GM18520 (cell line): ENCODE data around the gene ALK.

ENCODE experiments used
- ATAC-seq: cut with Tn5 transposase; IDR thresholded peaks from one replicate; pipeline ENCODE4 v1.9.1; 2021; ENCODE audit not compliant: unreplicated experiment

Gene ALK

DNA sequence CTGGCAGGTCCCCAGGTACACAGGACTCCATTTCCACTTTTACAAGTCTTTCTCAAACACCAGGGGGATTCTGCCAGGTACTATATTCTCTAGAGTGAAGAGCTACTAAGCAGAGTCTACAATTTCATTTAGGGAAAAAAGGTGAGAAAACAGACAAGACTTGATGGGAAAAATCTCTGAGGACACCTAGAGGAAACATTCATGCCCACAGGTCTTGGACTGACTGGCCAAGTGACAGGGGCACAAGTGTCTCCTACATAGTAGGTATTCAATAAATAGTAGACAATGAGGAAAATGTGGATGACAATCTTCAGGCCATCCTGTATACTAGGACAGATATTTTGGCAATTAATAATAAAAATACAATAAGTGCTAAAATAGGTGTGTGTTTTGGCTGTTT, 577.6 kb downstream of the ALK start:
- no peak for ATAC-seq

DNA sequence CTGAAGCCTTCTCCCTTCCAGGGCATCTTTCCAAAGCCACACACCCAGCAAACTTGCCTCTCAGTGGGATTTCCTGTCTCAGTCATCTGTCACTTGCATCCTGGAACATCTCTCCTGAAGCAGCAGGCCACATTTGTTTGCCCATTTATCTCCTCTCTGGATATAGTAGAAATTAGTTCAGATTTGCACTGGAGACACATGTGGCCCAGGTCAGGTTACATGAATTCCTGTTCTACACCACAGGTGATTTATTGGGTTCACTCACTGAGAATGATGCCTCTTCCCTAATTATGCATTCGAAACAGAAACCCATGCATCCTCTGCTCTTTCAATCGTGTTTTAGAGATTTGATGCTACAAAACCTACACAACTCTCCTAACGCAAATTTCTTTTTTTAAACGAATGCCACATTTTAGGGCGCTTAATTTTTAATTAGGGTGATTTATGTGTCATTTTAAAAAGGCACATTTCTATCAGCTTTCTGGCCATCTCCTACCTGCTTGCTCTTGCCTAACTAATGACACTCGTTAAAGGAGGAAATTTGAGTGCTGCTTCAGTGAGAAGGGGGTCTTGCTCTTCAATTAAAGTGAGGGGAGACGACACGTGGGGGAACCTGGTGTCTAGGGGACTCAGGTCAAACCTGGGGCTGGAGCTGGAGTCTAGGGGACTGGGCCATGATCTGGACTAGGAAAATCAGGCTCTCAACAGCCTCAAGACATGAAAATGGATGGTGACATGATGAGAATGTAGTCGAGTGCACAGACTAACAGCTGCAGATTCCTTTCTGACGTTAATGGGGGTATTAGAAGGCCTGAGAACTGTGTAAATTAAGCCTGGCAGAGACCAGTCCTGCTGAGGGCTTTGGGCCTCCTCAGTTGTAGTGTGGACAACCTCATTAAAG, 584.8 kb downstream of the ALK start:
- ATAC-seq, result no peak

DNA sequence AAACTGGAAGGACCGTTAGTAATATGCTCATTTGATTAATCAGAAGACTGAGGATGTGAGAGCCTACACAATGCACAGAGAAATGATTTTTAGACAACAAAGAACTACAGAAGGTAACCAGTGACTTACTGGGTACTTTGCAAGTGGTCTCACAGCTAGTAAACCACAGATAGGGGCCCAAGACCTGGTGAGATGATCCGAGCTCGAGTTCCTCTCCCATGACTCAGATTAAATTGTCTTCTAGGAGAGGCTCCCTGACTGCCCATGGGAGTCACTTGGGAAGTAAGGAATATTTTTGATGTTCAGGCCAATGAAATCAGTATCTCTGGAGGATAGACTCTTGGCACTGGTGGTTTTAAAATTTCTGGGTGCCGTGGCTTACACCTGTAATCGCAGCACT, 586.0 kb downstream of the ALK start:
- no peak for ATAC-seq

DNA sequence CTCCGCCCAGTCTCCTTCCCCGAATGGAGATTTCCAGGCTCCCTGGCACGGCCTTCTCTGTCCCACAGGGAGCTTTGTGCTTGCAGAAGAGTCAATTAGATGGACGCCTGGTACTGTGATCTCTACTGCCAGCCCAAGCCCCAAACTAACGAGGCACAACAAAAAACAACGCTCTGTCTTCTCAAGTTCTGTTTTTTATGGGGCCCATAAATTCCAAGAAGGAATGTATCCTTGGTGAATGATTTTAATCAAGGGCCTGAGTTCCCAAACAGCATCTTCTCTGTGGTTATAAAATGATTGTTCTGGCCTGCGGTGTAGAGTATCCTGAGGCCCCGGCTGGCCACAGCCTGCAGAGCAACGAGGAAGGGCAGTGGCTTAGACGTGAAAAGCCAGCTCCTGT, 586.7 kb downstream of the ALK start:
- ATAC-seq, result no peak

DNA sequence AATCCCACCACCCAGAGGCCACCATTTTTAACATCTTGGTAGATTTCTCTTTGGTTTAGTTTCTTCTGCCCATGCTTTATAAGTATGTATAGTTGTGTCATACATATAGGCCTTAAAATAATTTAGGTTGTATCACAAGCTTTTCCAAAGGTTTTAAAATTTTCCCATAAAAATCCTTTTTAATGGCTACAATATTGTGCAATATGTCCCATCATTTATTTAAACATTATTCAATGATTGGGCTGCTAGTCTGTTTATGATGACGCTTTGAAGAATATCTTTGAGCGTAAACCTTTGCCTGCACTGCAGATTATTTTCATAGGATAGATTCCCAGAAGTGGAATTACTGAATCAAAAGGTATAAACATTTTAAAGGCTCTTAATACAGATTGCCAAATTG, 588.8 kb downstream of the ALK start:
- no peak for ATAC-seq

DNA sequence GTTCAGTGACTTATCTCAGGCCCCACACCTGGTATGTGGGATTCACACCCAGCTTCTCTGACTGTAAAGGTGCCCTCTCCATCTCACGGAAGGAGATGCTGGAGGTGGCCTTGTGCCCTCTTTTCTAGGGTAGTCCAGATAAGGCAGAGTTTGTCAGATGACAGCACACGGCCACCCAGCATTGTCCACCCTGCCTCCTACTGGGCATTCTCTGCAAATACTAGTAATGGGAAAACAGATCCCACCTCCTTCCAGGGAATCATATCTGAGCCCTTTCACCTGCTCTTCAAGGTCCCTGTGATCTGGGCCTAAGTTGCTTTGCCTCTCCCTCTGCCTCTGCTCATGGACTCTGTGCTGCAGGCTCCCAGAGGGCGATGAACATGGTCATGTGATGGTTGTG, 591.5 kb downstream of the ALK start:
- ATAC-seq, result no peak

DNA sequence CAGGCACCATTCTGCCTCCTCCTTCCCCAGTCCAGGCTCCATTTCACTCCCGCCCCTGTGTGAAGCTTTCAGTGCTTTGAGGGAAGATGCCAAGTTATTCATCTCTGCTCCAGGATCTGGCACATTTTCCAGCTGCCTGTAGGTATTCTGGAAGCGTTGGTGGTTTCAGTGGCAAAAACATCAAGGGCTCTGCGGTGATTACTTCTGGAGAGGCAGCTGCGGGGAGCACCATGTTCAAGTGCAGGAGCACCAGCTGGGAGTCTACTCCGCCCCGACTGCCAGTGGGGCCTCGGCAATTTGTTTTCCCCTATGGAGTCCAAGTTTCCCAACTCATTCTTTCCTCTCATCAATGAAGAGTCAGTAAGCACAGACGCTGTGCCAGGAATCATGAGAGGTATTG, 594.5 kb downstream of the ALK start:
- ATAC-seq, result no peak

DNA sequence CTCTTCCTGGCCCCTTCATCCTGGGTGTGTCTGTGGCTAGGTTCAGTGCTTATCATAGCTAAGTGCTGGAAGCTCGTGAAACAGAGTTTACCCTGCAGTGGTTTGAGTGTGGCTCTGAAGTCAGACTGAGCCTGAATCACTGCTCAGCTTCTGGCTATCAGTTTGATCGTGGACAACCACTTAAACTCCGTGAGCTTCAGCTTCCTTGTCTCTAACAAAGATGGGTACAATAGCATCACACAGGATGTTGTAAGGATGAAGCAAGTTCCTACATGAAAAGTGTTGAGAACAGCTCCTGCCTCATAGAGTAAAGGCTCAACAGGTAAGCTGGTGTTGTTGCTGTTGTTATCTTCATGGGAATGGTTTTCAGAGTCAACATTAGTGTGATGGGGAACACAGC, 595.8 kb downstream of the ALK start:
- ATAC-seq, result no peak

DNA sequence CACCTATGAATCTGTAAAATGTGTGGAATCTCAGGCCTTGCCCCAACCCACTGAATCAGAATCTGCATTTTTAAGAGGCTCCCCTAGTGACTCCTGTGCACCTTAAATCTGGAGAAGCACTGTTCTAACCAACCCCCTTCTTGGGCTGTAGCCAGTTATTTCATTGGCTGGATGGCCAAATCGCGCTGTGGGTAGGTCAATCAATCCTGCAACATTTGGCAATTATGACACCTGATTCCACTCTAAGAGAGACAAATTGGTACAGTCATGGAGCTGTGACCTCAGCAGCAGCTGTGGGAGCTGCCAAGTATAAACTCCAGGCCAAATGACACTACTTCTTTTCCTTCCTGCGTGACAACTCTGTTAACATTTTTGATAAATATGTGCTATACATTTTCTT, 597.4 kb downstream of the ALK start:
- ATAC-seq, result no peak

DNA sequence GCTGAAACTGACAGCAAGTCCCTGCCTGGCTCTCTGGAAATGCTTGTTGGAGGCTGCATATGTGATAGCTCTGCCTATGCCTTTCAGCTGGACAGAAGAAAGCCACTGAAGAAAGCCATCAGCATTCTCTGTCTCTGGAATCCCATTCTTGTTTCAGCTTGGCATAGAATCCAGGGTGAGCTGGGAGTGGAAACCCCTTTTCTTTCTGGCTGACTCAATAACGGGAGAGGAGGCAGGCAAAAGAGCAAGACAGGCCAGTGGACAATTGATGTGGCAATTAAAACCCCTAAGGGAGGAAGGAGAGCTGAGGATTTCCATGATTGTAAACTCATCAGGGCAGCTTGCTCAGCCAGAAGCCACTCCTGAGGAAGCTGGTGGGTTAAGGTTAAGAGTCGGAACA, 598.1 kb downstream of the ALK start:
- no peak for ATAC-seq

DNA sequence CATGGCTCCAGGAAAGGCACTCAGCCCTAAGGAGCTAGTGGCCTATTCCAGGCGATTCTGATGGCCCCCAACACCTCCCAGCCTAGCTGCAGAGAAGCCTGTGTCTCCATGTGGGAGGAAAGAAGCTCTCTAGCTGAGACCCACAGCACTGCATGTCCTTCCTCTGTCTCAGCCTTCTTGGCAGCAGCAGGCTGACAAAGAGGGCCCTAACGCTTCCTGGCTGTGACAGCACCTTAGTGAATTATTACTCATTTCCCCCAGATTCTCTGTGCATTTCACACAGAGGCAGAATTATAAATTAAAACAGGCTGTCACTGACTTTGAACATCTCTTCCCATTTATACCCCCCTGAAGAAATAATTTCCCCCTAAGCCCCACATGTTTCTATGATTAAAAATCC, 599.4 kb downstream of the ALK start:
- no peak for ATAC-seq

DNA sequence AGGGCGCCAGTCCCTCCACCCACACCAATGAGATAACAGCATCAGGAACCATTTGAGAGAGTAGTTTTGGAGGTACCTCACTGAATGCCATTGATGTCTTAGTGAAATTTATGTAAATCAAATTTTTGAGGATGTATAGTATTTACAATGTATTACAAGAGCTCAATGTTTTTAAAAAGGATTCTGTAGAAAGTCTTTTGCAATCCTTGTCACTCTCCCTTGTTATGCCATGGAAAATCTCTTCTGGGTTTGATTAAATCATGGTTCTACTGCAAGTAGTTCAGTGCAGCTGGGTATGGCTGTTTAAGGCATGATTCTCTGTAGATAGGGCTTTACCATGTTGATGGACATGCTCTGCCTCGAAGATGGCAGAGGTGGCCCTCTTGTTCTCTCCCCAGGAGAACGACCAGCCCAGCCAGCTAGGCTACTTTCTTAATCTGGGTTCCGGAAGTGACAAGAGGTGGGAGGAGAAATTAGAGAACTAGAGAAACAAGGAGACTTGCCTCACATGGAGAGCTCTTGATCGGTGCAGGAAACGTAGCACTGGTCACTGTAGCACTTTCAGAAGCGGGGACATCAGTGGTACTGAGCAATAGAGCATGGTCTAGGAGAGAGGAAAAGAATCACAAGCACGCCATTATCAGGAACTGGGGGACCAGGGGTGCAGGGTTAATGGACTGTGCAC, 603.4 kb downstream of the ALK start:
- no peak for ATAC-seq

DNA sequence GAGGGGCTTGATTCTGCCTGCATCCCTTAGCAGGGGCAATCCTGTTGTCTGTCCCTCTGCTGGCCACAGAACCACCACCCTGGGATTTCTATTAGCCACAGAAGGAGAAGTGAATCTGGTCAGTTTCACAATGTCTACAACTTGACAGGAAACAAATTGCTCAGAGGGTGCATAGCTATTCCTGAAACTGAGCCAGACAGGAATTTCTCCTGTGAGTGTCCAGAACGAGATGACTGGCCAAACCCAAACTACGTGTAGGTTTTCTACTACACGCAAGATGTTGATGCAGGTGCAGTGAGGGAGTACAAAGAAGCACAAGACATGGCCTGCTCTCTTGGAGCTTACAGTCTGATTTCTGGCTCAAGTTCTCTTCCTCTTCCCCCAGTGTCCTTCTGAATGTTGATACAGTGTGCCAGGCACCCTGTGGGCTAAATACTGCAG, 604.3 kb downstream of the ALK start:
- ATAC-seq, result peak; percentile 30

DNA sequence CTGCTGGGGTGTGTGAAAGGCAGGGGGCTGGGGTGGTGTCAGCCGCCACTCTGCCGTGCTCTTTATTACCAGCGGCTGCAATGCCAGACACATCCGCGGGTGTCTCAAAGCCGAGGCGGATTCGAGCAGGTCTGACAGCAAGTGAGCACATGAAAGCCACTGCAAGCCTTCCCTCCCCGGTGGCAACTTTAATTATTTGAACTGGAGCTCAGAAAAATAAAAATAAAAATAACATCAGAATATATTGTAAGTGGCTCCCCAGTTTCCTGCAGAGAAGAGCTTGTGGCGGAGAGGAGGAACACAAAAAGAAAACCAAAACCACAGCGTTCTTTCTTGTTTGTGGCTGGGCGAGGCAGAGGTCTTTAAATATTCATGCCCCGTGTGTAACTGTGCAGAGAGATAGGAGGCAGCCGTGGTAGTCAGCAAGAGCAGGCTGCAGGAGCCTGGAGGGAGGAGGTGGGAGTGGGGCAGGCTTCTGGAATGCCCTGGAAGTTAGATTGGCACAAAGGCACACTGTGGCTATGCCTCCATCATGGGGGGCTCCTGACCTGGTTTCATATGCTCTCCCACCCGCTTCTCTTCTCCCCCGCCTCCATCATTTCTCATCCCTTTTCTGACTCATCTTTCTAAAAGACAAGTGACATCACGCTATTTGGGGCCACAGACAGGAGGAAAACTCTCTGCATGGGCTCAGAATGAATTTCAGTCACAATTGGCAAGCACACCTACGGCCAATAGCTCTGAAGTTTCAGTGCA, 606.4 kb downstream of the ALK start:
- ATAC-seq, result peak; percentile 43

DNA sequence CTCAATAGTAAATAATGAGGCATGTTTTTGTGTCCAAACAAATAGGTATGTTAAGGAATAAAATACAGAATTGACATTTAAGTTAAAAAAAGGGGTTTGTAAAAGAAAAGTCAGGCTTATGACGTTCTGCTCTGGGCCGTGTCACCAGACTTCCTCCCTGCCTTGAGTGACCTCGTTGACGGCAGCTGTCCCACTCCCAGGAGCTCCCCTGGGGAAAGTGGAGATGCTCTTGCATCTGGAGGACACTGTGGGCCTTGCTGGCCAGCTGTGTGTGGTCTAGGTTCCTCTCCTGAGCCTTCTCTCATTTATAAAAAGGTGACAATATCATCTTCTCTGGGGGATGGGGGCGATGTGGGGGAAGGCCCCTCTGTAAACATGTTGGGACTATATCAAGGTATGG, 609.9 kb downstream of the ALK start:
- no peak for ATAC-seq

DNA sequence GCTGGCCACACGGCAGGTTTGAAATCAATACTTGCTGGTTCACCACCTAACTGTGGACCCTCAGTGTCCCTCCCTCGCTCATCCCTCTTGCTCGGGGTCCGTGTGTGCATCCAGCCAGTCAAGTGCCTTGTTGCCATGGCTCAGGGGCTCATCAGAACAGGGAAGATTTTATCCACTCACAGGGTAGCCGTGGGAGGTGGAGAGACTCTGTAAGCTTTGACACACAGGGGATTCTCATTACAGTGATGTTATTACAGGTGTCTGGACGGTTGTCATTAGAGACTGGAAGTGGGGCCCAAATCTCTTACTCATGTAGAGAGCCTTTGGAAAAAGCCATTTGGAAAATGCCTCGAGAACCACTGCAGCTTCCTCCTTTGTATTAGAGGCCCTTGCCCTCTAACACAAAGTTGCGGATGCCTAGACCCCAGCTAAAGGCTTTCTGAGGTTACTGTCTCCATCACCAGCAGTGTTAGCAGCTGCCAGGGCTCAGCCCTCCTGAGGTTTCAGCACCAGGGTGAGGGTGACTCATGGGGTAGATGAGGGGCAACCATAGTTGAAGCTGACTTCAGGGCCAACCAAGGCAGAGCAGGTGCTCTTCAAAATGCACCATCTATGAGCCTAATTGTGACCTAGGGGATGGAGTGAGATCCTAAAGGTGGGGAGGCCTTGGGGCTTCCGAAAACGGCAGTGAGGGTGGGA, 610.6 kb downstream of the ALK start:
- no peak for ATAC-seq

DNA sequence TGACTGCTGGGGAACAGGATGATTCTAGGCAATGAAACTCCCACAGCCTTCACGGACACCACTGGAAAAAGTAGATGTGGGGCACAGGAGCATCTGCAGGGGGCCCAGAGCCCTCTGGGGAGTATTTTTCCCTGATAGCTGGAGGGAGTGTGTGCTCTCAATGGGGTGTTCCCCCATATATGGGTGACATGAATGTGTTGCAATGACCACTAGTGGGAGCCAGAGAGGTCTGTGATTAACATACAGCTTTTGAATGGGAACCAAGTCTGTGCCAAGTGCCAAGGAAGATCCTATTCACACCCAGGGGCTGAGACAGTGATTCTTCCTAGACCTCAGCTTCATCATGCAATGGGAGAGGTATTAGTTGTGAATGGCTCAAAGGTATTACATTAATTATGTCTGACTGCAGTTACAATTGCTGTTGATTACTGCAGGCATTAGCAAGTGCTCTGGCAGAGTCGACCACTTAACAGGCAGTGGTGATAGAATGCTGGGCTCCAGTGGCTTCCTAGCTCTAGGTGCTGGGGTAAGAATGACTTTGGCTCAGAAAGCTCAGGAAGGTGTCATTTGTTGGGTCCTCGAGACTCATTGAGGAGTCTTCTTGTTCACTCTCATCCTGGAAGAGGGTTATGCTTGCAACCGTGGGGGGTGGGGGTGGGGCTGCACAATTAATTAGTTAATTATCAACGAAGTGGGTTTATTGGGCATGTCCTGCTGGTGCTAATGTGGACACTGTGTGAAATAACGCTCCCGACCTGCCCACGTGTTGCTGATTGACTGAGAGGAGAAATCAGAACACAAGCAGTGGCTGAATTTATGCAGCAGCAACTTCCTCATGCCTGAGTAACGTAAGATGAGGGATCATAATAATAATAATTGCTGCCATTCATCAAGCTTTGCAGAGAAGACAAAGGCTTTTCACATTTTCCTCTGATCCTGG, 612.0 kb downstream of the ALK start:
- peak; percentile 68 for ATAC-seq

DNA sequence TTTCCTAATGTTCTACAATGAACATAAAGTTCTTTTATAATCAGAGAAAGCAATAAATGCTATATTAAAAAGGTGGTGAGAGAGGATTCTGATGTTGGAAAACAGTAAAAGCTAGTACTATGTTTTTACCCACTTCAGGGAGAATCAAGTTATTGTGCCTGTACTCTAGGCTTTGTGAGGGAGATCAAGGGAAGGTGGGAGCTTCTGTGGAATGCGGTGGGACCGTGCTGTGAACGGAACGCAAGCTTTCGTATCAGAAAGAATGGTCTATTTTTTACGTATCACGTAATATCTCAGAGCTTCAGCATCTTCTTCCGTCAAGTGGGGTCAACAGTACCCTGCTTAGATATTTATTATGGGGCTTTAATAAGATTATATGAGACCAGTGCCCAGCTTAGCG, 613.0 kb downstream of the ALK start:
- no peak for ATAC-seq

DNA sequence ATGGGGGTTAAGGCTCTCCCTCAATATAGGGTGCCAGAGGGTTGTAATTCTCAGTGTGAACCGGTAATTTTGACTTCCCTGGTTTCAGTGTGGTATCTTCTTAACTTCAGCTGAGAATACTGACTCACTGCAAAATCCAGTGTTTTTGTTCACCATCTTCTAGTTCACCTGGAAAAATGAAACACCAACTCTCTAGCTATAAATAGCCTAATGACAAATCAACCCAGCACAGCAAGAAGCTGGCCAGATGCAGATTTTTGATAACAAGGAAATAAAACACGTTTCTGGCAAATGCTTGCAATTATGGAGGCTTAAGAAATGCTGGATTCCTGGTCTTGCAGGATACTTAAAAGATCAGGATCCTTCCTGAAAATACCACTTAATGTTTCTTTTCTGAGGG, 613.9 kb downstream of the ALK start:
- ATAC-seq, result no peak

DNA sequence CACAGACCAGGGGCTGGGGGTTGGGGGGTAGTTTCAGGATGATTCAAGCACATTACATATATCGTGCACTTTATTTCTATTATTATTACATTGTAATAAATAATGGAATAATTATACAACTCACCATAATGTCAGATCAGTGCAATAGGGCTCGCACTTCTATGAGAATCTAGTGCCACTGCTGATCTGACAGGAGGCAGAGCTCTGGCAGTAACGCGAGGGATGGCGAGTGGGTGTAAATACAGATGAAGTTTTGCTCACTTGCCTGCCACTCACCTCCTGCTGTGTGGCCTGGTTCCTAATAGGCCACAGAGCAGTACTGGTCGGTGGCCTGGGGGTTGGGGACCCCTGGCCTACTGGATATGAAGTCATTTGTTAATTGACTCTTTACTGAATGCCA, 615.6 kb downstream of the ALK start:
- no peak for ATAC-seq
